Caco-2 (cell line): ENCODE results near the gene PRAMEF5. TPM values are rescaled to one million over a fixed set of nuclear protein-coding genes. Genes with fewer than 3 reads are reported as not detected.
"Not testable (repeated sequence)": the region's sequence is repeated elsewhere in the genome, so short reads cannot be mapped to it uniquely, and the experiment has no call there.

Experiments used
- BruUV-seq: library from RNA; stranded (reverse); fragments of 400-500 nt; replicated peaks from 2 replicates; lab custom pipeline; 2021; lab: Mats Ljungman, UMichigan
- CTCF ChIA-PET: fragments of 300-600 bp; sonication (Branson Sonifier 250); formaldehyde crosslinking; loops from one replicate; lab custom pipeline; 2022; ENCODE audit warnings: antibody characterized with exemption; lab: Charles Lee
- POLR2A ChIA-PET: fragments of 300-600 bp; sonication (Branson Sonifier 250); formaldehyde crosslinking; loops from one replicate; lab custom pipeline; 2022; ENCODE audit warnings: antibody characterized with exemption; lab: Charles Lee
- DNase-seq, 2 experiments: peaks; one replicate each; pipeline versions ENCODE4 v3.0.0 to v3.0.0-alpha.2; 2020 to 2022
- H3K27me3 ChIP-seq: replicated peaks from 2 replicates; pipeline ENCODE4 v1.6.0; 2011; ENCODE audit warnings: low read length; ENCODE audit not compliant: control insufficient read depth, insufficient read depth
- H3K36me3 ChIP-seq: 2 replicates; pipeline ENCODE4 v1.5.1; 2011; ENCODE audit warnings: low read length; ENCODE audit not compliant: control insufficient read depth, insufficient read depth
- H3K4me1 ChIP-seq: fragments of 250-450 bp; sonication (Bioruptor Pico); 2 replicates; pipeline ENCODE4 v1.5.1; 2020; ENCODE audit warnings: mild to moderate bottlenecking
- H3K4me3 ChIP-seq: 2 replicates; pipeline ENCODE4 v1.5.1; 2011; ENCODE audit warnings: low read depth, mild to moderate bottlenecking, control low read depth, low read length
- H3K9me3 ChIP-seq: fragments of 250-450 bp; sonication (Bioruptor Pico); 2 replicates; pipeline ENCODE4 v1.5.1; 2020; ENCODE audit warnings: mild to moderate bottlenecking, moderate library complexity
- H3K27ac Mint-ChIP-seq: one replicate; pipeline ENCODE4 v1.8.0; 2022; ENCODE audit warnings: mixed read lengths; ENCODE audit not compliant: unreplicated experiment
- H3K27me3 Mint-ChIP-seq: one replicate; pipeline ENCODE4 v1.8.0; 2022; ENCODE audit warnings: mixed read lengths; ENCODE audit not compliant: insufficient read depth, unreplicated experiment
- H3K36me3 Mint-ChIP-seq: one replicate; pipeline ENCODE4 v1.8.0; 2022; ENCODE audit warnings: mild to moderate bottlenecking, mixed read lengths; ENCODE audit not compliant: insufficient read depth, unreplicated experiment
- H3K4me1 Mint-ChIP-seq: one replicate; pipeline ENCODE4 v1.8.0; 2022; ENCODE audit warnings: low read depth, mixed read lengths; ENCODE audit not compliant: unreplicated experiment
- H3K4me3 Mint-ChIP-seq: one replicate; pipeline ENCODE4 v1.8.0; 2022; ENCODE audit warnings: mild to moderate bottlenecking, moderate library complexity, mixed read lengths; ENCODE audit not compliant: unreplicated experiment
- H3K9me3 Mint-ChIP-seq: one replicate; pipeline ENCODE4 v1.8.0; 2022; ENCODE audit warnings: mixed read lengths; ENCODE audit not compliant: unreplicated experiment
- intact Hi-C: fragments of 100-400 bp; cut with micrococcal nuclease; formaldehyde crosslinking; loops from one replicate; pipeline ENCODE4 v1.10.0; 2022; ENCODE audit not compliant: unreplicated experiment
- total RNA-seq: library from RNA; stranded (reverse); gene quantifications from 2 replicates; pipeline ENCODE4 v1.2.3, GENCODE V29; 2022

The PRAMEF5 gene
- total RNA-seq, 1 experiment from 2014 or later = not detected

DNA sequence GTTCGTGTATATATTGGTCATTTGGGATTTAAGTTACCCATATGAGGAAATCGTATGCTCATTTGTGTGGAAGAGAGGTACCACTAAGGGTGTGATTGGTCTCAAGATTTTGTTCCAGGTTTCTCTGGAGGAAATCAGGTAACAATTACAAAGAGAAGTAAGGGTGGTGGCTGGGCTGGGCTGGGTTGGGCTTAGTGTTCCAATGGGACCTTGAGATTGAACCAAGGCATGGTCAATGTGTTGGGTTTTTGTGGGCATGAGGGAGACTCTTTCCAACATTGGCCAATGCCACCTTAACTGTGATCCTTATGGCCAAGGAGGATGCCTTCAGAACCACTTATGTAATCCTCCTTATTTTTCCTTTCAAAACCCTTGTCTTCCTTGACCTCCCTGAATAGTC lies 23.4 kb upstream of the PRAMEF5 start:
- H3K9me3 ChIP-seq, DNase-seq, POLR2A ChIA-PET, intact Hi-C loops, H3K36me3 Mint-ChIP-seq, H3K4me3 ChIP-seq, H3K4me1 Mint-ChIP-seq, H3K27ac Mint-ChIP-seq, H3K27me3 ChIP-seq, H3K4me1 ChIP-seq, H3K9me3 Mint-ChIP-seq, BruUV-seq, H3K27me3 Mint-ChIP-seq, CTCF ChIA-PET, H3K4me3 Mint-ChIP-seq, H3K36me3 ChIP-seq: not testable (repeated sequence)

- intact Hi-C loops, H3K27me3 ChIP-seq, DNase-seq, H3K4me1 Mint-ChIP-seq, H3K36me3 ChIP-seq, H3K9me3 ChIP-seq, H3K27me3 Mint-ChIP-seq, POLR2A ChIA-PET, BruUV-seq, H3K4me3 Mint-ChIP-seq, H3K9me3 Mint-ChIP-seq, CTCF ChIA-PET, H3K36me3 Mint-ChIP-seq, H3K27ac Mint-ChIP-seq, H3K4me3 ChIP-seq, H3K4me1 ChIP-seq: not testable (repeated sequence)
Measured at GRCh38 chr1:13231061-13231750, 22.8 kb upstream of the PRAMEF5 start.

GRCh38 chr1:13232056-13232455 lies 21.9 kb upstream of the PRAMEF5 start:
- BruUV-seq, H3K36me3 Mint-ChIP-seq, H3K4me3 ChIP-seq, CTCF ChIA-PET, H3K27me3 Mint-ChIP-seq, H3K9me3 Mint-ChIP-seq, H3K4me1 ChIP-seq, H3K9me3 ChIP-seq, POLR2A ChIA-PET, DNase-seq, intact Hi-C loops, H3K4me1 Mint-ChIP-seq, H3K27ac Mint-ChIP-seq, H3K36me3 ChIP-seq, H3K27me3 ChIP-seq, H3K4me3 Mint-ChIP-seq: not testable (repeated sequence)

GRCh38 chr1:13234057-13234456 lies 19.9 kb upstream of the PRAMEF5 start:
- CTCF ChIA-PET = not testable (repeated sequence)

DNA sequence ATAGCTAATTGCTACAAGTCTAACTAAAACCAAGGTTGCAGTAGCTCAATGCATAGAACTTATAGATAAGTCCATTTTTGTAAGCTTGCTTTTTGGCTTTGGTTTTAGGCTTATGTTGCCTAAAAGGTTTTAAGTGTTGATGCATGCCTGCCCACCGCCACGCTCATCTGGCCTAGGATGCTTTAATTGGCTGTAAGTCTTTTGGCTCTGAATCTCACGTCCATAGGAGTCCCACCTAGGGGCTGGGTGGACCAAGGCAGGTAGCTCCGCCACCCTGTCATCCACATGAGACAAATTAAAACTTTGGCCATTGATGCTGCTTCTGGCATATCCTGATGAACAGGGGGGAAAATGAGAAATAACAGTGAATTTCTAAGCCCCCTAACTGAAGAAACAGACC lies 16.4 kb upstream of the PRAMEF5 start:
- H3K4me1 ChIP-seq, H3K4me1 Mint-ChIP-seq, H3K36me3 ChIP-seq, POLR2A ChIA-PET, H3K4me3 Mint-ChIP-seq, intact Hi-C loops, BruUV-seq, H3K27me3 ChIP-seq, H3K27me3 Mint-ChIP-seq, H3K4me3 ChIP-seq, DNase-seq, H3K27ac Mint-ChIP-seq, CTCF ChIA-PET, H3K9me3 ChIP-seq, H3K9me3 Mint-ChIP-seq, H3K36me3 Mint-ChIP-seq: not testable (repeated sequence)

More at GRCh38 chr1:13234057-13234456, 19.9 kb upstream of the PRAMEF5 start:
- H3K27ac Mint-ChIP-seq, H3K27me3 Mint-ChIP-seq, H3K4me3 Mint-ChIP-seq, BruUV-seq, DNase-seq, H3K27me3 ChIP-seq, H3K4me1 ChIP-seq, H3K9me3 ChIP-seq, intact Hi-C loops, H3K4me3 ChIP-seq, H3K36me3 ChIP-seq, H3K4me1 Mint-ChIP-seq, H3K36me3 Mint-ChIP-seq, POLR2A ChIA-PET, H3K9me3 Mint-ChIP-seq: not testable (repeated sequence)

DNA sequence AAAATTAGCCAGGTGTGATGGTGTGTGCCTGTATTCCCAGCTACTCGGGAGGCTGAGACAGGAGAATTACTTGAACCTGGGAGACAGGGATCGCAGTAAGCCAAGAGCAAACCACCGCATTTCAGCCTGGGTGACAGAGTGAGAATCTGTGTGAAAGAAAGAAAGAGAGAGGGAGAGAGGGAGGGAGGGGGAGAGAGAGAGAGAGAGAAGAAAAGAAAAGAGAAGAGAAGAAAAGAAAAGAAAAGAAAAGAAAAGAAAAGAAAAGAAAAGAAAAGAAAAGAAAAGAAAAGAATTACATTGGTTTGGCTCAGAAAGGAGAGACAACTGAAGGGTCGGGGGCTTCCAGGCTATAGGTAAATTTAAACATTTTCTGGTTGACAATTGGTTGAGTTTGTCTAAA lies 14.4 kb upstream of the PRAMEF5 start:
- H3K9me3 Mint-ChIP-seq, H3K36me3 Mint-ChIP-seq, DNase-seq, H3K27me3 Mint-ChIP-seq, H3K27me3 ChIP-seq, intact Hi-C loops, CTCF ChIA-PET, POLR2A ChIA-PET, BruUV-seq, H3K4me3 Mint-ChIP-seq, H3K9me3 ChIP-seq, H3K27ac Mint-ChIP-seq, H3K36me3 ChIP-seq, H3K4me1 ChIP-seq, H3K4me3 ChIP-seq, H3K4me1 Mint-ChIP-seq: not testable (repeated sequence)

DNA sequence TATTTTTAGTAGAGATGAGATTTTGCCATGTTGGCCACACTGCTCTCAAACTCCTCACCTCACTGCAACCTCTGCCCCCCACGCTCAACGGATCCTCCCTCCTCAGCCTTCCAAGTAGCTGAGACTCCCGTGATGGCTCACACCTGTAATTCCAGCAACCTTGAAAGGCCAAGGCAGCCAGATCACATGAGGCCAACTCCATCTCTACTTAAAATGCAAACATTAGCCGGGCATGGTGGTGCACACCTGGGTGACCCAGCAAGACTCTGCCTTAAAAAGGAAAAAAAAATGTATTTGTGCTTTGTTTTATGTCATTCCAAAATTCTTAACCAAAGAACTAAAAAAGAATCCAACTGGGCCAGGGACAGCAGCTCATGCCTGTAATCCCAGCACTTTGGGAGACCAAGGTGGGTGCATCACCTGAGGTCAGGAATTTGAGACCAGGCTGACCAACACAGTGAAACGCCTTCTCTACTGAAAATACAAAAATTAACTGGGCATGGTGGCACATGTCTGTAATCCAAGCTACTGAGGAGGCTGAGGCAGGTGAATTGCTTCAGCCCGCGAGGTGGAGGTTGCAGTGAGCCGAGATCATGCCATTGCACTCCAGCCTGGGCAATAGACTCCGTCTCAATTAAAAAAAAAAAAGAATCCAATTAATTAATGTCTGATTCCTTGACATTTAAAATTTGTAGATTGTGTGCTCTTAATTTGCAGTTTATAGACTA lies 10.3 kb upstream of the PRAMEF5 start:
- DNase-seq, H3K4me3 Mint-ChIP-seq, BruUV-seq, H3K4me1 Mint-ChIP-seq, H3K27ac Mint-ChIP-seq, H3K9me3 Mint-ChIP-seq, H3K4me3 ChIP-seq, H3K9me3 ChIP-seq, H3K36me3 Mint-ChIP-seq, POLR2A ChIA-PET, H3K4me1 ChIP-seq, H3K36me3 ChIP-seq, intact Hi-C loops, H3K27me3 ChIP-seq, H3K27me3 Mint-ChIP-seq, CTCF ChIA-PET: not testable (repeated sequence)
